Measurements from ENCODE around the gene SMC3. TPM values are rescaled to one million over a fixed set of nuclear protein-coding genes. Genes with fewer than 3 reads are reported as not detected.

SMC3 gene
- polyA plus RNA-seq, 4 donors = 19.2 to 82.4 (median 22.2) TPM

GRCh38 chr10:110576220-110576619 lies 8.7 kb downstream of the SMC3 start:
- Histone ChIP-seq H3K27ac (ENCODE audit: low read depth in 1 of 3, low read length in 2 of 3) (no peak overlapping the region), H3K36me3 (ENCODE audit: control insufficient read depth in 3 of 3, insufficient read depth in 2 of 3, low read depth in 1 of 3, low read length in 3 of 3) (peaks cover 0 to 14% (median 6%) of the 10 kb centered on the region in 3 donors), H3K4me1 (ENCODE audit: control insufficient read depth in 3 of 3, insufficient read depth in 2 of 3, low read depth in 1 of 3, low read length in 2 of 3) (peaks cover 0 to 10% (median 3%) of the 10 kb centered on the region in 3 donors), H3K27me3 (ENCODE audit: control insufficient read depth in 3 of 3, insufficient read depth in 3 of 3, low read length in 3 of 3) (no peaks in the 10 kb centered on the region), H3K9me3 (ENCODE audit: control insufficient read depth in 2 of 2, insufficient read depth in 1 of 2, low read depth in 1 of 2, low read length in 1 of 2) (no peaks in the 10 kb centered on the region), H3K4me3 (ENCODE audit: low read depth in 1 of 3, low read length in 3 of 3) (no peak overlapping the region)
- FAIRE-seq (no peak), DNase-seq (no peak)
- WGBS, 3 donors = 74 to 79% (median 76%) methylated on average over 5 of the region's 5 CpGs

DNA sequence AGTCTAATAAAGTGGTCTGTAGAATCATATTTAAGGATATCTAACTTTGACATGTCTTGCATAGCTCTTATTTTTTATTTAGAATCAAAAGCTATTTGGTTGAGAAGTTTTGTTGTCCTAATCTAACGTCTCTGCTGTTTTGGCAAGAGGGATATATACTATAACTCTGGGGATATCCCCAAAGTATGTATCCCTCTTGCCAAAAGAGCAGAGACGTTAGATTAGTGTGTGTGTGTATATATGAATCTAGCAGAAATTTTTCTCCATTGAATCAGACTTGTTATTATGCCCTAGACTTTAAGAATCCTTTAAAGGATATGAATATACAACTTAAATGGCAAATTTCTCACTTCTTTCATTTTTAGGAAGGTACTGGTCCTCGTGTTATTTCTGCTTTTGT lies 9.6 kb downstream of the SMC3 start:
- no peaks in the 10 kb centered on the region for H3K9me3 ChIP-seq (ENCODE audit: control insufficient read depth in 2 of 2, insufficient read depth in 1 of 2, low read depth in 1 of 2, low read length in 1 of 2)
- H3K4me1 ChIP-seq (ENCODE audit: control insufficient read depth in 3 of 3, insufficient read depth in 2 of 3, low read depth in 1 of 3, low read length in 2 of 3) = peaks cover 0 to 8% (median 0%) of the 10 kb centered on the region in 3 donors
- H3K27ac ChIP-seq (ENCODE audit: low read depth in 1 of 3, low read length in 2 of 3) = no peak overlapping the region
- H3K36me3 ChIP-seq (ENCODE audit: control insufficient read depth in 3 of 3, insufficient read depth in 2 of 3, low read depth in 1 of 3, low read length in 3 of 3) = peaks cover 0 to 16% (median 9%) of the 10 kb centered on the region in 3 donors
- no peaks in the 10 kb centered on the region for H3K27me3 ChIP-seq (ENCODE audit: control insufficient read depth in 3 of 3, insufficient read depth in 3 of 3, low read length in 3 of 3)
- FAIRE-seq (no peak), DNase-seq (no peak)
- WGBS, 3 donors = 67 to 87% (median 83%) methylated on average over 3 of the region's 3 CpGs
- no peak overlapping the region for H3K4me3 ChIP-seq (ENCODE audit: low read depth in 1 of 3, low read length in 3 of 3)

GRCh38 chr10:110584006-110584405 lies 16.5 kb downstream of the SMC3 start:
- DNase-seq (no peak), FAIRE-seq (no peak)
- WGBS, 3 donors = 89 to 96% (median 92%) methylated on average over 3 of the region's 3 CpGs
- no peaks in the 10 kb centered on the region for H3K27me3 ChIP-seq (ENCODE audit: control insufficient read depth in 3 of 3, insufficient read depth in 3 of 3, low read length in 3 of 3)
- H3K4me3 ChIP-seq (ENCODE audit: low read depth in 1 of 3, low read length in 3 of 3) = no peak overlapping the region
- H3K9me3 ChIP-seq (ENCODE audit: control insufficient read depth in 2 of 2, insufficient read depth in 1 of 2, low read depth in 1 of 2, low read length in 1 of 2) = no peaks in the 10 kb centered on the region
- H3K27ac ChIP-seq (ENCODE audit: low read depth in 1 of 3, low read length in 2 of 3) = no peak overlapping the region
- peaks cover 15 to 38% (median 26%) of the 10 kb centered on the region in 3 donors for H3K36me3 ChIP-seq (ENCODE audit: control insufficient read depth in 3 of 3, insufficient read depth in 2 of 3, low read depth in 1 of 3, low read length in 3 of 3)
- no peaks in the 10 kb centered on the region for H3K4me1 ChIP-seq (ENCODE audit: control insufficient read depth in 3 of 3, insufficient read depth in 2 of 3, low read depth in 1 of 3, low read length in 2 of 3)

DNA sequence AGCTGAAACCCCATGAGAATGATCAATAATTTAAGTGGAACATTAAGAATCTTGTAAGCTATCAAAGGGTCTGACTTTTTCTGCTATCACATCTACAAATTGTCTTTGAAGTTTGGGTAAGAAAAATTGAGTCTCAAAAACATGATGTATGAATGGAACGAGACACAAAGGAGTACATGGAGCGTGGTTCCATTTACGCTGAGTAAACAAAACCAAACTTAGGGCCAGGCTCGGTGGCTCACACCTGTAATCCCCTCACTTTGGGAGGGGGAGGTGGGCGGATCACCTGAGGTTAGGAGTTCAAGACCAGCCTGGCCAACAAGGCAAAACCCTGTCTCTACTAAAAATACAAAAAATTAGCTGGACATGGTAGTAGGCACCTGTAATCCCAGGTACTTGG lies 24.3 kb downstream of the SMC3 start:
- Histone ChIP-seq H3K9me3 (ENCODE audit: control insufficient read depth in 2 of 2, insufficient read depth in 1 of 2, low read depth in 1 of 2, low read length in 1 of 2) (no peaks in the 10 kb centered on the region), H3K27me3 (ENCODE audit: control insufficient read depth in 3 of 3, insufficient read depth in 3 of 3, low read length in 3 of 3) (no peaks in the 10 kb centered on the region), H3K4me3 (ENCODE audit: low read depth in 1 of 3, low read length in 3 of 3) (no peak overlapping the region), H3K36me3 (ENCODE audit: control insufficient read depth in 3 of 3, insufficient read depth in 2 of 3, low read depth in 1 of 3, low read length in 3 of 3) (peaks cover 6 to 31% (median 14%) of the 10 kb centered on the region in 3 donors), H3K4me1 (ENCODE audit: control insufficient read depth in 3 of 3, insufficient read depth in 2 of 3, low read depth in 1 of 3, low read length in 2 of 3) (no peaks in the 10 kb centered on the region), H3K27ac (ENCODE audit: low read depth in 1 of 3, low read length in 2 of 3) (no peak overlapping the region)
- 89 to 95% (median 95%) methylated on average over 5 of the region's 5 CpGs for WGBS, 3 donors
- FAIRE-seq = no peak
- no peak for DNase-seq

- no peak for DNase-seq
- FAIRE-seq = no peak
- Histone ChIP-seq H3K36me3 (ENCODE audit: control insufficient read depth in 3 of 3, insufficient read depth in 2 of 3, low read depth in 1 of 3, low read length in 3 of 3) (peaks cover 6 to 27% (median 11%) of the 10 kb centered on the region in 3 donors), H3K4me3 (ENCODE audit: low read depth in 1 of 3, low read length in 3 of 3) (no peak overlapping the region), H3K4me1 (ENCODE audit: control insufficient read depth in 3 of 3, insufficient read depth in 2 of 3, low read depth in 1 of 3, low read length in 2 of 3) (no peaks in the 10 kb centered on the region), H3K27ac (ENCODE audit: low read depth in 1 of 3, low read length in 2 of 3) (no peak overlapping the region), H3K27me3 (ENCODE audit: control insufficient read depth in 3 of 3, insufficient read depth in 3 of 3, low read length in 3 of 3) (no peaks in the 10 kb centered on the region), H3K9me3 (ENCODE audit: control insufficient read depth in 2 of 2, insufficient read depth in 1 of 2, low read depth in 1 of 2, low read length in 1 of 2) (no peaks in the 10 kb centered on the region)
- WGBS, 3 donors = 82 to 96% (median 96%) methylated on average over 2 of the region's 2 CpGs
Measured at GRCh38 chr10:110597476-110597875, 30.0 kb downstream of the SMC3 start.

DNA sequence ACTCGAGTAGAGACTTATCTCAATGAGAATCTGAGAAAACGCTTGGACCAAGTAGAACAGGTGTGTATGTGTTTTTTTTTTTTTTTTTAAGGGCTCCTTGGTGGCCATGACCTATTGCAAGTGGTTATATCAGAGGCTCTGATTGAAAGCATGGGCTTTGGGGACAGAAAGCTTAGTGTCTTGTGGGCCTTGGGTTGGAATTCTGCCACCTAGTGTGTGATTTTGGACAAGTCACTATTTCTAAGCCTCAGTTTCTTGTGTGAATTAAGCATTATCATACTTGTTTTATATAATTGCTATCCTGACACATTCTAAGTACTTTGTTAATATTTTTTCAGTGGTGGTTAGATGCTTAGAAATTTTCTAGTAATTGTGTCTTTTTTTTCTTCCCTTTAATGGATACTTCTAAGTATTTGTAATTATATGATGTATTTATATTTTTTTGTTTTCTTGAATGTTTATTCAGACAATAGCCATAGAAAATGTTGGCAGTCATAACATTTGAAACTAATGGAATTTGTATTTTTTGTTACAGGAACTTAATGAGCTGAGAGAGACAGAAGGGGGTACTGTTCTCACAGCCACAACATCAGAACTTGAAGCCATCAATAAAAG lies 33.1 kb downstream of the SMC3 start:
- DNase-seq (peak; percentile 59 to 64), FAIRE-seq (peak; percentile 74)
- Histone ChIP-seq H3K4me3 (ENCODE audit: low read depth in 1 of 3, low read length in 3 of 3) (no peak overlapping the region), H3K36me3 (ENCODE audit: control insufficient read depth in 3 of 3, insufficient read depth in 2 of 3, low read depth in 1 of 3, low read length in 3 of 3) (peaks cover 3 to 18% (median 14%) of the 10 kb centered on the region in 3 donors), H3K9me3 (ENCODE audit: control insufficient read depth in 2 of 2, insufficient read depth in 1 of 2, low read depth in 1 of 2, low read length in 1 of 2) (no peaks in the 10 kb centered on the region), H3K27me3 (ENCODE audit: control insufficient read depth in 3 of 3, insufficient read depth in 3 of 3, low read length in 3 of 3) (no peaks in the 10 kb centered on the region), H3K27ac (ENCODE audit: low read depth in 1 of 3, low read length in 2 of 3) (no peak overlapping the region), H3K4me1 (ENCODE audit: control insufficient read depth in 3 of 3, insufficient read depth in 2 of 3, low read depth in 1 of 3, low read length in 2 of 3) (no peaks in the 10 kb centered on the region)
- WGBS, 3 donors = 54 to 67% (median 64%) methylated on average over 2 of the region's 2 CpGs

DNA sequence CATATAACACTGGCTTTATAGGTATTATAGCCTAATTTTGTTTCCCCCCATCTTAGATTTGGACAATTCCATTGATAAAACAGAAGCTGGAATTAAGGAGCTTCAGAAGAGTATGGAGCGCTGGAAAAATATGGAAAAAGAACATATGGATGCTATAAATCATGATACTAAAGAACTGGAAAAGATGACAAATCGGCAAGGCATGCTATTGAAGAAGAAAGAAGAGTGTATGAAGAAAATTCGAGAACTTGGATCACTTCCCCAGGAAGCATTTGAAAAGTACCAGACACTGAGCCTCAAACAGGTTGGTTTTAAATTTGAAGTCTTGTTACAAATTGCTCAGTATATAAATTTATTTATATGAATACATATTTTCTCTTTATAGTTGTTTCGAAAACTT lies 34.1 kb downstream of the SMC3 start:
- Histone ChIP-seq H3K36me3 (ENCODE audit: control insufficient read depth in 3 of 3, insufficient read depth in 2 of 3, low read depth in 1 of 3, low read length in 3 of 3) (peaks cover 6 to 17% (median 15%) of the 10 kb centered on the region in 3 donors), H3K27ac (ENCODE audit: low read depth in 1 of 3, low read length in 2 of 3) (no peak overlapping the region), H3K4me3 (ENCODE audit: low read depth in 1 of 3, low read length in 3 of 3) (no peak overlapping the region), H3K9me3 (ENCODE audit: control insufficient read depth in 2 of 2, insufficient read depth in 1 of 2, low read depth in 1 of 2, low read length in 1 of 2) (no peaks in the 10 kb centered on the region), H3K4me1 (ENCODE audit: control insufficient read depth in 3 of 3, insufficient read depth in 2 of 3, low read depth in 1 of 3, low read length in 2 of 3) (no peaks in the 10 kb centered on the region), H3K27me3 (ENCODE audit: control insufficient read depth in 3 of 3, insufficient read depth in 3 of 3, low read length in 3 of 3) (no peaks in the 10 kb centered on the region)
- DNase-seq (no peak), FAIRE-seq (no peak)
- 89 to 94% (median 92%) methylated on average over 4 of the region's 4 CpGs for WGBS, 3 donors

GRCh38 chr10:110608087-110608486 lies 40.6 kb downstream of the SMC3 start:
- FAIRE-seq (no peak), DNase-seq (no peak)
- WGBS, 3 donors = 77 to 84% (median 77%) methylated on average over 6 of the region's 6 CpGs
- no peaks in the 10 kb centered on the region for H3K27me3 ChIP-seq (ENCODE audit: control insufficient read depth in 3 of 3, insufficient read depth in 3 of 3, low read length in 3 of 3)
- no peaks in the 10 kb centered on the region for H3K9me3 ChIP-seq (ENCODE audit: control insufficient read depth in 2 of 2, insufficient read depth in 1 of 2, low read depth in 1 of 2, low read length in 1 of 2)
- peaks cover 3 to 12% (median 4%) of the 10 kb centered on the region in 3 donors for H3K36me3 ChIP-seq (ENCODE audit: control insufficient read depth in 3 of 3, insufficient read depth in 2 of 3, low read depth in 1 of 3, low read length in 3 of 3)
- H3K27ac ChIP-seq (ENCODE audit: low read depth in 1 of 3, low read length in 2 of 3) = no peak overlapping the region
- no peak overlapping the region for H3K4me3 ChIP-seq (ENCODE audit: low read depth in 1 of 3, low read length in 3 of 3)
- no peaks in the 10 kb centered on the region for H3K4me1 ChIP-seq (ENCODE audit: control insufficient read depth in 3 of 3, insufficient read depth in 2 of 3, low read depth in 1 of 3, low read length in 2 of 3)

DNA sequence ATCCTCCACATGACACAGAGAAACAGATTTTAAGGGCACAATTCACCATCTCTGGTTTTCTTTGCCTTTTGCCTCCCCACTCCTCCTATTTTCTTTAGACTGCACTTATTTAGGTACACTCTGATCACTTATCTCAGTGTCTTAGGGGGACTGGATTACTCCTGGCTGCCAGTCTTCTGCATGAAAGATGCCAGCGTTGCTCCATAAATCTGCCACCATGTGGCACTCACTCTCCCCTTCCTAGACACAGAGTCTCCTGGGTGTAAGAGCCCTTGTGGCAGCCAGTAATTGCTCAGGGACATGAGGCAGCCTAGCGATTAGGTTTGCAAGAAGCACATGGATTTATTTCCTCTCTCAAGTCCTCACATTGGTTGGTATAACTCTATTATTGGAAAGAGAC lies 42.1 kb downstream of the SMC3 start:
- FAIRE-seq (no peak), DNase-seq (peak in 1 of 2 donors; percentile 17)
- no peaks in the 10 kb centered on the region for H3K4me1 ChIP-seq (ENCODE audit: control insufficient read depth in 3 of 3, insufficient read depth in 2 of 3, low read depth in 1 of 3, low read length in 2 of 3)
- H3K36me3 ChIP-seq (ENCODE audit: control insufficient read depth in 3 of 3, insufficient read depth in 2 of 3, low read depth in 1 of 3, low read length in 3 of 3) = peaks cover 3 to 8% (median 4%) of the 10 kb centered on the region in 3 donors
- WGBS, 3 donors = 14 to 36% (median 27%) methylated on average over 2 of the region's 2 CpGs
- no peak overlapping the region for H3K4me3 ChIP-seq (ENCODE audit: low read depth in 1 of 3, low read length in 3 of 3)
- no peaks in the 10 kb centered on the region for H3K27me3 ChIP-seq (ENCODE audit: control insufficient read depth in 3 of 3, insufficient read depth in 3 of 3, low read length in 3 of 3)
- no peaks in the 10 kb centered on the region for H3K9me3 ChIP-seq (ENCODE audit: control insufficient read depth in 2 of 2, insufficient read depth in 1 of 2, low read depth in 1 of 2, low read length in 1 of 2)
- no peak overlapping the region for H3K27ac ChIP-seq (ENCODE audit: low read depth in 1 of 3, low read length in 2 of 3)

All from small intestine (tissue), 7 donors.